GM19238 (cell line): ENCODE data around the gene ADD2.

Source experiments
- DNase-seq: peaks from one replicate; pipeline ENCODE4 v3.0.0; 2011; ENCODE audit warnings: low spot score; ENCODE audit not compliant: insufficient read length

Gene ADD2

DNA sequence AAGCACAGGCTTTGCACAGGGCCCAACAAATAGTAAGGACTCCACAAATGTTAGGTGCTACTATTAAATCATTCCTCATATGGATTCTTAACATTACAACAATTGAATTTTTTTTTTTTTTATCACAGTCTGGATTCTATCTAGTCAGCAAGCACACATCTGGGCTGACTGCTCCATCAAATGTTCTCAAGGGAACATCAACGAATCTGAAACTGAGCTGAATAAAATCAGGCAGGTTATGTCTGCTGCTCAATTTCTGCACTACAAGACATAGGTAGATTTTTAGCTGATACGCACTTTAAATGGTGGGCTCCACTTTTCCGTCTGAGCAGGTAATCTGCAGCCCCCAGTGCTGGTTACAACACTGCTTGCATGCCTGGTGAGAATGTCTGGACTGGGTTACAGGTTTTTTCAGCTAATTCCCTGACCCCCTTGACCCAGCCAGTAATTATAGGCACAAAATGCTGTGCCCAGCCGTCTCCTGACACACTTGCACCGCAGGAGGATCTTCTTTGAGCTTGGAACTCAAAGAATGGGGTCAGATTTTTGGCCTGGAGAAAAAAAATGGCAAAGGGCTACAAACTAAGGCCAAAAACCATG lies 44.6 kb downstream of the ADD2 start:
- no peak for DNase-seq

DNA sequence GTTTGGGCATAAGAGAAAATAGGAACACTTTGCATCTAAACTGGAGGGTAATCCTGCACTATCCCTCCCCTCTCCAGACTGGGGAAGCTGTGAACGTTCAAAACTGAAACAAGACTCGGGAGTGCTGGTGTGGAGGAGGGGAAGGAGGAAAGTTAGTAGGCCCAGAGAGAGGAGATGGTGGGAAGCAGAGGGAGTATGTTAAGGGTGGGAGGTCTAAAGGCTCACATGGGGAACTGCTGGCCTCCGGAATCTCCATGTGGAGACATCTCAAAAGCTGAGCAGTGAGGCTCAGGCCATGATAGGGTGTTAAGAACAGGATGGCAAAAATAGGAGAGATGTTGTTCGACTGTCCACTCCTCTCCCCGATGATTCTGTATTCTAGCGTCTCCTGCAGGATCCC lies 47.9 kb downstream of the ADD2 start:
- no peak for DNase-seq

DNA sequence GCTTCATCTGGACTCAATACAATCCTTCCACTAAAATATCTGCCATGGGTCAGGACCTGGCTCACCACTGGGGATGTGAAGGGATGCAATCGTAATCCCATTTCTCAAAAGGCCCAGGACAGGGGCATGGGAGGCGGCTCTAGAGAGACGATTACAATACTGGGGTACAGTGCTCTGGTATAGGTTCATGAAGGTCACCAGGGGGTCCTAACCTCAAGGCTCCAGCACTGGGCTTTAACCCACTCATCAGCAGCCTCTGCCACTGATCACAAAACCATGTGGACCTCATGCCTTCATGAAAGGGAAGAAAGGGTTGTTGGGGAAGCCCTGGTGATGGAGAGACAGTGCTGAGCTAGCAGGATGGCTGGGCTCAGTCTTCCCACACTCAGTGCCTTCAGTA lies 48.8 kb downstream of the ADD2 start:
- DNase-seq, result no peak

- DNase-seq, result no peak
Measured at GRCh38 chr2:70718736-70719135, 49.3 kb downstream of the ADD2 start.

GRCh38 chr2:70718241-70718640 lies 49.8 kb downstream of the ADD2 start:
- no peak for DNase-seq

- DNase-seq, result no peak
Measured at GRCh38 chr2:70717431-70718038, 50.5 kb downstream of the ADD2 start.

- no peak for DNase-seq
Measured at GRCh38 chr2:70716951-70717350, 51.0 kb downstream of the ADD2 start.

- no peak for DNase-seq
Measured at GRCh38 chr2:70716131-70716743, 51.8 kb downstream of the ADD2 start.

- DNase-seq, result no peak
Measured at GRCh38 chr2:70715071-70715985, 52.7 kb downstream of the ADD2 start.

- DNase-seq, result no peak
Measured at GRCh38 chr2:70714141-70714905, 53.7 kb downstream of the ADD2 start.

DNA sequence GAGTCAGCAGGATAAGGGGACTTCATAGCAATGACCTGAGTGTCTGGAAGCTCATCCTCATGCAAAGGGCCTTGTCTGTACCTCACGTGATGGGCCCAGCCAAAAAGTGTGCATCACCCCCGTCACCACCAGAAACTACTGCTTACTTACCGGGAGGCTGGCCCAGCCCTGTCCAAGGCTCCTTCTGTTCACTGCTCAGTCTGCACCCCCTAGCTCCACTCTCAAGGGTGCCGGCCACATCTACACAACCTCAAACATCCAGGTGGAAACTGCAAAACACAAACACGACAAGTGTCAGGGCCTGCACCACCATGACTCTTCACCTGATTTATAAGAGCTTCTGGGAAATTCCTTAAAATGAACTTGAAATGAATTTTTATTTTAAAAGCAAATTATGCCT lies 55.1 kb downstream of the ADD2 start:
- DNase-seq, result no peak

DNA sequence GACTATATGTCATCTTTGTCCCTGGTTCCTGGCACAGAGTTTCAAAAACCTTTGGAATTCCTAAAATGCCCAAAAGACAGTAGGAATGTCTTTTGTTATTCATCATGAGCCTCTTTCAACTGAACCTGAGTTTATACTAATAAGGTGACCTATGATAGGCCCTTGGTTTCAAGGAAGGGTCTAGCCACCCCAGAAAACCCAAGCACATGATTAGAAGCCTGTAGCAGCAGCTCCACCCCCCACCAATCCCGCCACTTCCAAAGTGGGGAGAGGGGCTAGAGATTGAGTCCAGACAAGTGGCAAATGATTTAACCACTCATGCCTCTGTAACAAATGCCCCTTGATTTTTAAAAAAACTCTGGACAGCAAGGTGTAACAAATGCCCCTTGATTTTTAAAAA lies 56.8 kb downstream of the ADD2 start:
- no peak for DNase-seq

DNA sequence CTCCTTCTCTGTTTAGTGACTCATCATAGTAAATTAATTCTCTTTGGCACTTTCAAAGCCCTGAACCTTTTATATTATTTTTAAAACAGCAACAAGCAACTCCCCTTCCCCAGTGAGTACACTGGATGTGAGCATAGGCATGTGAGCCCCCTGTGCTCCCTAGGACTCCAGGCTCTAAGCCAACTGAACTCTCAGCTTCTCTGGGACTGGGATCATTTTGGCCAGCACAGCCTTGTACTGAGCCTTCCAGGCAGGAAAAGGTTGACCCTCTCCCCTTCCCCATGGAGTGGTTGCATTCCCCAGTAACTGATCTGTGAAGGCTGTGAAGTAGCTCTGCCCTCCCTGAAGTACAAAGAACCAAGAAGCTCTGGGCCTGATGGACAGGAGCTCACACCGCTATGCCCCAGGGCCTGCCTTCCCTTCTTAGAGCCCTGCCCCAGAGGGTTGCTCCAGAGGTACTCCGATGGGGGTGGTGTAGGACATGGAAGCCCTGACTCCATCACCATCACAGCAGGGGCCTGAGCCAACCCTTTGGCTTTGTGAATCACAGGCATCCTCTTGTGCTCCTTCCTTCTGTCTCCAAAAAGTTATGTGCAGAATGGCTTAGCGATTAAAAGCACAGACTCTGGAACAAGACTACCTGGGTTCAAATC lies 57.8 kb downstream of the ADD2 start:
- DNase-seq, result no peak

- DNase-seq, result no peak
Measured at GRCh38 chr2:70709275-70710037, 58.5 kb downstream of the ADD2 start.

GRCh38 chr2:70708376-70709199 lies 59.4 kb downstream of the ADD2 start:
- no peak for DNase-seq

DNA sequence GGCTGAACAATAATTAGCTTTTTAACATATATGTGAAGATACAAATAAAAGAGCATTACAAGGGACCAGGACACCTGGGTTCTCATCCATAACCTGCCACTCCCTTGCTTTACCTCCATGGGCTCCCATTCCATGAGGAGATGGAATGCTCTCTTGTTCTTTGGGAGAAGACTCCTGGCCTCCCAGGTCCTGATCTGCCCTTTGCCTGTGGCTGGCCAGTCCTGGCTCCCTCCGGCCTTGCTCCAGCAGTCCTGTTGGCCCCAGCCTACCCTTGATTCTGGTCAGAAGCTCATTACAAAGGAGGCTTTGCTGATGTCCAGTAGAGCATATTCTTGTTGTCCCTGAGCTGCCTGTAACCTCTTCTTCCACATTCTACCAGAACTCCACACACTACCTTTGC lies 60.3 kb downstream of the ADD2 start:
- no peak for DNase-seq

GRCh38 chr2:70706026-70706795 lies 61.8 kb downstream of the ADD2 start:
- no peak for DNase-seq

DNA sequence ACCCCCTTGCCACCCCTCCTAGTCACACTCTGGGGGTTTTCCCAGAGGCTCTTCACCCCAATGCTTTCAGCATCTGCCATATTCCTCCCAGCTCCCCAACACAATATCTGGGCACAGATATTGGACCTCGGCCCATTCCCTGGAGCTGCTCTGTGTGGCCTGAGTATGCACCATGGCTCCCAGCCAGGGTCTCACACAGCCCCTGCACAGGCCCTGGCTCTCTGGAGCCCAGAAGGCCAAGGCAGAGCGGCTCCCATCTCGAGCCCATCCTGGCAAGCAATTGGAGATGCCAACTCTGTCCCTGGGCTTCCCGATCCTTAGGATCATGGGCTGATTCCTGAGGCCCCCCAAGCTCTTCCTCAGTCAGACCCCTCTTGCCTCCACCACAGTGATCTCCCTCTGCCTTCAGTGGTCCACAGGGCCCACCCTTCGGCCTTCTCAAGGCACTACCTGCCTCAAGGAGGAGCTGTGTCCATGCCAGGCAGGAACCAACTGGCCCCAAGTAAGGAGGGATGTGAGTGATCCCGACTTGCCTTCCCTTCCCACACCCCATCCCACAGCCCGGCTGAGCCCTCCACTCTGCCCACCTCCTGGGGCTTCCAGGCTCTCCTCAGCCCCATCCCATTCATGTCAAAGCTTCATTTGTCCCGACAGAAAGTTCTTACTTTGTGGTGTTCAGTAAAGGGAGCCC lies 62.7 kb downstream of the ADD2 start:
- DNase-seq, result no peak
